ENCODE data around the gene RP2.

RP2 gene

DNA sequence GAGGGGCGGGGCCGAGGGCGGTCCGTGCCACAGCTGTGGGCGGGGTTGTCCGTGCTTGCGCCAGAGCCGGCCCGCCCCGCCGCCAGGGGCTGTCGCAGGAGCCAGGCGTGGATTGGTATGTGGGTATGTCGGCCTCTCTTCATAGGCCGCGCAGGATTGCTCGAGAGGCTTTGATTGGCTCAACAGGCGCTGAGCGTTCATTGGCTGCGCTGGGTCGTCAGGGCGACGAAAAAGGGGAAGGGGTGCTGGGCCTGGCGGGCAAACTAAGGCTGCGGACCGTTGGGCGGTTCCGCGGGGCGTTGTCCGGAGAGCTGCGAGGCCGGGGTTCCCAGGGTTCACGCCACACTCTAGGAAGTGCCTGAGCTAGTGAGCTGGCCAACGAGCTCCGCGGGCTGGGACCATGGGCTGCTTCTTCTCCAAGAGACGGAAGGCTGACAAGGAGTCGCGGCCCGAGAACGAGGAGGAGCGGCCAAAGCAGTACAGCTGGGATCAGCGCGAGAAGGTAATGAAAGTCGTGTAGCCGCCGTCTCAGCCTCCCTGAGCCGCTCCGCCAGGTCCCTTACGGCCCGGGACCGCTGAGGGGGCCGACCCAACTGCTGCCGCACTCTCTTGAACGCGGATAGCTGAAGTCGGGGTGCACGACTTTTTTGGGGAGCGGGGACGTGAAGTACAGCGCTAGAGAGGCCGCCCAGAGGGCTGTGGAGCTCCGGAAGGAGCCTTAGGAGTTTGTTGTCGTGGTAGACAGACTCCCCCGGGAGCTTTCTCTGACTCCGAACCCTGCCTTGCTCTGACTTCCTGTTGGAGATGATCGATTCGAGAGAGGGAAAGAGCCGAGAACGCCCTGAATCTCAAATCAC lies at the start of gene RP2:
Gene RP2, plus strand, starts transcription at position 343 of the 857 bp plus-strand sequence. Its CDS starts 58 bp downstream, at position 401.
- DNase-seq (ENCODE audit: low read depth, low spot score), result peak; percentile 99

DNA sequence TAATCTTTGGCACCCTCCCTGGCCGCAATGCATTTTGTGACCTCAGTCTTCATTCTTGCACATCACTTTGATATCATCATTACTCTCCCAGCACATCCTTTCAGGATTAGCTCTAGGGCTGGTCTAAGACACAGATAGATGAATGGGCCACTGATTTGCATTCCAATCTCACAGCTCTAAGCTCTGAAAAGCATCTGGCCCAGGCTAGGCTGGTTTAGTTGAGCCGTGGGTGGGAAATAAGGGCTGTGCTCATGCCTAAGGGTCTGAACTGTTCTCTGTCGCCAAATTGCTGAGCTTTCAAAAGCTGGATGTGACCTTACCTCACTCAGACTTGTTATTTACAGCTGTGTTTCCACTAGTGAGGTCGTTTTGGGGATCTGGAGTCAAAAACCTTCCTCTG lies 47.9 kb upstream of the RP2 start:
- DNase-seq (ENCODE audit: low read depth, low spot score), result peak; percentile 92

DNA sequence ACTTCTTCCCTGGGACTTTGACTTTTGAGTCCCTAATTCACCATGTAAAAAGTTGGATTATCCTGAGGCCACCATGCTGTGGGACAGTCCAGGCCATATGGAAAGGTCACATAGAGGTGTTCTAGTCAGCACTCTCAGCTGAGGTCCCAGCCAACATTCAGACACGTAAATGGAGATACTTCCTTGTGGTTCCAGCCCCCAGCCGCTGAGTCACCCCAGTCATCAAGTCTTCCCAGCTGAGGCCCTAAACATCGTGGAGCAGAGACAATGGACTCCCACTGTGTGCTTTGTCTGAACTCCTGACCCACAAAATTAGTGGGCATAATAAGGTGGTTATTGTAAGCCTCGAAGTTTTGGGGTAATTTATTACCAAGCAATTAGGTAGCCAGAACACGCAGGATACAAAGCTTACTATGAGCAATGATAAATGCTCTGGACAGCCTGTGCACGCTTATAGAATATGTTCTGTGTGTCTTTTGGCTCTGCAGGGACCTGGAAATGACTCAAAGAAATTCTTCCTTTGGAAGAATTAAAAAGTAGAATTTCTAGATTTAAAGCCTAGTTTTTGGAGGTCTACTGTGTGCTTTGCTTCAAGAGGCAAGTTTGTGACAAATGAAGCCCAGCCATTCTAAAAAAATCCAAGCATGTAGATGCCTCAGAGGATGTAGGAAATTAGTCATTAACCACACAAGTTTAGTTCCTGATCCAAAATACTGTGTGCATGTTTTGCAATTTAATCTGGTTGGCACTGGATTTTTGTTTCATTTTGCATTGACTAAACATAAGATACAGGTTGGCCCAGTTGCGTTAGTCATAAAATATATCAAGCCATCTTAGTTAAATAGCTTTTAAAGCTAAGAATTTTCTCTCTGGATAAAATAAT lies 44.7 kb upstream of the RP2 start:
- DNase-seq (ENCODE audit: low read depth, low spot score), result peak; percentile 54

DNA sequence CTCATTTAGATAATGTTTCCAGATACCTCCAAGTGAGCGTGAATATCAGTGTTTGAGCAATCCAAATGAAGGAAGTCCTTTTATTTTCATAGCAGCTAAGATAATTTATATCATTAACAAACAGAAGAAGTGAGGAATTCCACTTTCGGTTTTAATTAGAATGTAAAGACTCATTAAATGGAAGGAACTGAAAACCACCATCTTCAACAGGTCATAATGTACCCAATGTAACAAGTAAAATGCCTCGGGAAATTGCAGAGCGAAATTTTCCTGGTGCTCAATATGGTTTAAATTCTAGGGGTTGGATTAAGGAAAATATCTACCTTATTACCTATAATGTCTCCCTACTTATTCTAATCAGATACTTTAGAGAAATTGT lies 44.0 kb upstream of the RP2 start:
- no peak for DNase-seq (ENCODE audit: low read depth, low spot score)

DNA sequence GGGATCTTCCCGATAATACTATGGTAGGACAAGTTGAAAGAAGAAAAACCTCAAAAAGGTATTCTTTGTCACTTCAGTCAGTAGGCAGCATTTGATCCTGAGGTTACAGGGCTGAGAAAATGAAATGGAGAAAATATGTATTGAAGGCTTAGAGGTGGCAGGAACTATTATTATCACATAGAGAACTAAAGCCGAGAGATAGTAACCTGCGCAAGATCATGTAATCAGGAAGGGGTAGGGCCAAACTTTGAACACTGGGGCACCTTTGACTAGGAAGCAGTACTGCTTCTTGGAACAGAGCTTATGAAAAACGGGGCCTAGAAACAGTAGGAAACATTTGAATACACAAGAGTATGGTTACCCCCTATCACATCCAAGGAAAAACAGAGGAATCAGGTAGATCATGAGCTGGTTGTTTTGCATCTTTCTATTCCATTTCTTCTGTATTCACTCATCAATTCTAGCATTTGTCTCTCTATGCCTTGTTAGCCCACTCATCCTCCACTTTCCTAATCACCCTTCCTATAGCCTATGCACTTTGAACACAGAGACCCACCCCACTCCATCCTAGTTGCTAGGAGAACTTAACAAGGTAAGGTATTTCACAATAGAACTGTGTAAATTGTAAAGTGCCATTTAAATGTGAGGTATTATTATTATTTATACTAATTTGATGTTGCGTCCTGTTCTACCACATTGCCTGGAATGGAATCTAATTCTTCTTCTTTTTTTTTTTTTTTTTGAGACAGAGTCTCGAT lies 43.3 kb upstream of the RP2 start:
- no peak for DNase-seq (ENCODE audit: low read depth, low spot score)

DNA sequence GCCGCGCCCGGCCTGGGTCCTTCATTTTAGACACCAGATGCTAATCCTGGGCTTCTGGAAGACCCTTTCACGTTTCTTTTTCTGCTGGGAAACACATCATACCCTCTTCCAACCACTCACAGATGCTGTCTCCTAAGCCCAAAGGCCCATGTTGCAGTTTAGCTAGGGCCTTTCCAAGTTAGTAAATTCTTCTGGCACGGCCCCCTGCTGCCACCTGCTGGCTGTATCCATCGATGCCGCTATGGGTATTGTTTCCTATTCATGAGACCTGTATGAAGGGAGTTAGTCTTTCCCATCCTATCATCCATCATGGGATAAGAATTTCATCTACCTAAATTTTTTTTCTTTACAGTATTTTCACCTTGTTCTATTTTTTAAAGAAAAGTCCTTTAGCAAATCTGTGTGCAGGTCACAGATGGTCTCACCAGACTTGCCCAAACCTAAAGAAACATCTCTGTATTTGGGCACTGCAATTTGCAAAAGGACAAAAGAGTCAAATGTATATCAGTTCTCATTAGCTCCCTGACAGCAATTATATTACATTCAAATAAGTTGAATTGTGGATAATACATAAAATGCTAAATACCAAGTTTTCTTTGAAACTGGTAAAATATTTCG lies 40.2 kb upstream of the RP2 start:
- DNase-seq (ENCODE audit: low read depth, low spot score), result peak; percentile 91

DNA sequence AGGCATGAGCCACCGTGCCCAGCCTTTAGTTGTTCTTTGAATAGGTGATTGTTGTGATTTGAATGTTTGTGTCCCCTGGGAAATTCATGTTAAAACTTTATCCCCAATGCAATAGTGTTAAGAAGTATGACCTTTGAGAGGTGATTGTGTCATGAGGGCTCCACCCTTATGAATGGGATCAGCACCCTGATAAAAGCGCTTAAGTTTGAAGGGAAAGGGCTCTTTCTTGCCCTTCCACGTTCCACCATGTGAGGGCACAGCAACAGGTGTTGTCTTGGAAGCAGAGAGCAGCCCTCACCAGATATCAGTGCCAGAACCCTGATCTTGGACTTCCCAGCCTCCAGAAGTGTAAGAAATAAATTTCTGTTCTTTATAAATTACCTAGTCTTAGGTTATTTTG lies 33.7 kb upstream of the RP2 start:
- peak; percentile 25 for DNase-seq (ENCODE audit: low read depth, low spot score)

DNA sequence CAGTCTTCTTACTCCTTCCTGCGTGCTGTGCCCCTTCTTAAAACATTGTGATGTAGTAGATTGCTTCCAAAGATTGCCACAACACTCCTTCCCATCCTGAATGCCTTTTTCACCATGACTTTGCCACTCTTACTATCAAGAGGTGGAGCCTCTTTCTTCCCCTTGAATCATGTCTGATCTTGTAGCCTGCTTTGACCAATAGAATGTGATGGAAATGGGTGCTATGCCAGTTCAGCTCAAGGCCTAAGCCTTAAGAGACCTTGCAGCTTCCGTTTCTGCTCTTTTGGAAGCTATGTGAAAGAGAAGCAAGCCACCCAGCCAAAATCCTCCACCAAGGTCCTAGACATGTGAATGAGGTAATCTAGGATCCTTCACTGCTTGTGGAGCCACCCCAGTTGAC lies 31.6 kb upstream of the RP2 start:
- no peak for DNase-seq (ENCODE audit: low read depth, low spot score)

DNA sequence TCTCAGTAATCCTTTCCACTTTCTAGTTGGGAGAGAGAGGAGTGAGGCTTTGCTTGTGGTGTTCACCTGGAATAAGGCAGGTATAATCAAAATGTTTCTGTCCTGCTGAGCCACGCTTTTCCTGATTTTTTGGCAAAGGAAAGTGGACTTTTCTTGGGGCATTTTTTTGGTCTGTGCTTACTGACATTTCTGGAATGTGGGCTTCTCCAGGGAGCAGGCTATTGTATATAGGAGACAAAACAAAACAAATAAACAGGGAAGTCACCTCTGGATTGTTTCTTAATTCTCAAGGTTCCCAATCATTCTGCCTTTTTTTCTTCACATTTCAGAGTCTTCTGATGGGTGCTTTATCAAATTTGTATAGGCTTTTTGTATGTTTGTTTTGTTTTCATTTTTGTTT lies 25.7 kb upstream of the RP2 start:
- no peak for DNase-seq (ENCODE audit: low read depth, low spot score)

DNA sequence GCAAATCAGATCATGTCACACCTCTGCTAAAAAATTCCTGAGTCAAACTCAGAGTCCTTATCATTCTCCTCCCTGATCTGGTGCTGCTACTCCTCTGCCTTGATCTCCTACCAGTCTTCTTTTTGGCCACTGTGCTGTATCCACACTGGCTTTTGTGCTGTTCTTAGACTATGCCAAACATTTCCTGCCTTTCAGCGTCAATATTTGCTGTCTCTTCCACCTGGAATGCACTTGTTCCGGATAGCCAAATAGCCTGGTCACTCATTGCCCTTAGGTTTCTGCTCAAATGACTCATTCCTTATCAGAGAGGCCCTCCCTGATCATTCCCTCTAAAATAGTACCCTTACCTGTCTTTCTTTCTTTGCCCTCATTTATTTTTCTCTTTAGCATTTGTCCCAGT lies 24.4 kb upstream of the RP2 start:
- DNase-seq (ENCODE audit: low read depth, low spot score), result peak; percentile 47

DNA sequence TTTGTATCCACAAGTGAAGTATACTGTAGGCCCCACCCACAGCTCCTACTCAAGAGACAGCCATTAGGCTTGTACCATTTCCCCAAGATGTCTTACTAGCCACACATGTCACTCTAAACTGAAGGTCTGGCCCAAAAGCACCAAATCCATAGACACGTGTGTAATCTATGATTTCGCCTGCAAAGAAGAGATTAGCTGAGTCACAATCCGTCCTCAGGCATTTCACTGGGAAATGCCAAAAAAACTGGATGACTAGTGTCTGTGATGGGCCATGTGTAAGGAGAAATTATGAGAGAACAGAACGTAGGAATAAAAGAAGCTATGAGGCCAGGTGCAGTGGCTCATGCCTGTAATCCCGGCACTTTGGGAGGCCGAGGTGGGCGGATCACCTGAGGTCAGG lies 21.9 kb upstream of the RP2 start:
- DNase-seq (ENCODE audit: low read depth, low spot score), result no peak

DNA sequence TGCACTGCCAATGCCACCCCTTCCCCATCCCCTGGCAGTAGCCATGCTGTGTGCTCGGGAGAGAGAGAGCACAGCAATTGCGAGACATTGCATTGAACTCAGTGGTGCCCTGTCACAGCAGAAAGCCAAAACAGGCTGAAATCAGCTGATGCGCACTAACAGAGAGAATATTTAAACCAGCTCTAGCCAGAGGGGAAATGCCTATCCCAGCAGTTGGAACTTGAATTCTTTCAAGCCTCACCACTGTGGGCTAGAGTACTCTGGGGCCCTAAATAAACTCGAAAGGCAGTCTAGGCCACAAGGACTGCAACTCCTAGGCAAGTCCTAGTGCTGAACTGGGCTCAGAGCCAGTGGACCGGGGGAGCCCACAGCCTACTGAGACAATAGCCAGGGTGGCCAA lies 17.7 kb upstream of the RP2 start:
- DNase-seq (ENCODE audit: low read depth, low spot score), result peak; percentile 85

DNA sequence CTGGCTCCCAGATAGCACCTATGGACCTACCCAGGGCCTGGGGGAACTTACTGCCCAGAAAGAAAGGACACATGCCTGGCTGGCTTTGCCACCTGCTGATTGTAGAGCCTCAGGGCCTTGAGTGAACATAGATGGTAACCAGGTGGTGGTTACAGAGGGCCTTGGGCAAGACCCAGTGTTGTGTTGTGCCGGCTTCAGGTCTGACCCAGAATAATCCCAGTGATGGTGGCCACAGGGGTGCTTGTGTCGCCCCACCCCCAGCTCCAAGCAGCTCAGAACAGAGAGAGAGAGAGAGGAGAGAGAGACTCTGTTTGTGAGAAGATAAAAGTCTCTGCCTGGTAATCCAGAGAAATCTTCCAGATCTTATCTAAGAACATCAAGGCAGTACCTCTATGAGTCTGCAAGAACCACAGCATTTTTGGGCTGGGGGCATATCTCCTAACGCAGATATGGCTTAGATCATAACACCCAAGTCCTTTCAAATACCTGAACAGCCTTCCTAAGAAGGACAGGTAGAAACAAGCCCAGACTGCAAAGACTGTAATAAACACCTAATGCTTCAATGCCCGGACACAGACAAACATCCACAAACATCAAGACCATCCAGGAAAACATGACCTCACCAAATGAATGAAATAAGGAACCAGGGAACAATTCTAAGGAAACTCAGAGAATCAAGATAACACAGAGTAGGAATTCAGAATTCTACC lies 16.3 kb upstream of the RP2 start:
- DNase-seq (ENCODE audit: low read depth, low spot score), result peak; percentile 66

DNA sequence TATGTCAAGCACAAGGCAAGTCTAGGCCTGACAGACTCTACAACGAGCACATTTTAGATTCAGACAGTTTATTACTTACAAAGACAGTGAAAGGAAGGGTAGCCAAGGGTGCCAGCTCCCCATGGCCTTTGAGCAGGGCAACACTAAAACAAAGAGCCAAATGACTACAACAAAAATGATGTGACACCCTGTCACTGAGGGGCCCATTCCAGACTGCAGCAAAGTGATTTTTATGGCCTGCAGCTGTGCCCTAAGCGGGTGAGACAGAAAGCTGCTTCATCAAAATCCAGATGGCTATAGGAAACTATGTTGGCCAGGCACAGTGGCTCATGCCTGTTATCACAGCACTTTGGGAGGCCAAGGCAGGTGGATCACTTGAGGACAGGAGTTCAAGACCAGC lies 13.4 kb upstream of the RP2 start:
- DNase-seq (ENCODE audit: low read depth, low spot score), result no peak

DNA sequence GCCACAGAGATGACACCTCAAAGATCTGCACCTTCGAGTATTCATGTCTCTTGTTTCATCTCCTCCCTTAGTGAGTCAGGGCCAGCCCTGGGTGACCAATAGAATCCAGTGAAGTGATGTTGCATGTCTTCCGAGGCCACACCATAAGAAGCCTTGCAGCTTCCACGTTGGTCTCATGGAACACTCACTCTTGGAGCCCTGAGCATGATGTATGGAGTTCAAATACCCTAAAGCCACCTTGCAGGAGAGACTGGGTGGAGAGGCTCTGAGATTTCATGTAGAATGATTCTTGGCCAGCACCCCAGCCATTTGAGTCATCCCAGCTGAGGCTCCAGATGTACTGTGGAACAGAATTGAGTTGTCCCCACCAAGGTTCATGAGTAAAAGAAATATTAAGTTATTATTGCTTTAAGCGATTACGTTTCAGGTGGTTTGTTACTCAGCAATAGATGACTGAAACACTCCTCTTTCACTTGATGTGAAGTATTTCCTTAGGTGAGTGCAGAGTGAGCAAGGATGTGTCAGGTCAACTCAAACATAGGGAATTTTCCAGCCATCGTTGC lies 5.0 kb upstream of the RP2 start:
- no peak for DNase-seq (ENCODE audit: low read depth, low spot score)

DNA sequence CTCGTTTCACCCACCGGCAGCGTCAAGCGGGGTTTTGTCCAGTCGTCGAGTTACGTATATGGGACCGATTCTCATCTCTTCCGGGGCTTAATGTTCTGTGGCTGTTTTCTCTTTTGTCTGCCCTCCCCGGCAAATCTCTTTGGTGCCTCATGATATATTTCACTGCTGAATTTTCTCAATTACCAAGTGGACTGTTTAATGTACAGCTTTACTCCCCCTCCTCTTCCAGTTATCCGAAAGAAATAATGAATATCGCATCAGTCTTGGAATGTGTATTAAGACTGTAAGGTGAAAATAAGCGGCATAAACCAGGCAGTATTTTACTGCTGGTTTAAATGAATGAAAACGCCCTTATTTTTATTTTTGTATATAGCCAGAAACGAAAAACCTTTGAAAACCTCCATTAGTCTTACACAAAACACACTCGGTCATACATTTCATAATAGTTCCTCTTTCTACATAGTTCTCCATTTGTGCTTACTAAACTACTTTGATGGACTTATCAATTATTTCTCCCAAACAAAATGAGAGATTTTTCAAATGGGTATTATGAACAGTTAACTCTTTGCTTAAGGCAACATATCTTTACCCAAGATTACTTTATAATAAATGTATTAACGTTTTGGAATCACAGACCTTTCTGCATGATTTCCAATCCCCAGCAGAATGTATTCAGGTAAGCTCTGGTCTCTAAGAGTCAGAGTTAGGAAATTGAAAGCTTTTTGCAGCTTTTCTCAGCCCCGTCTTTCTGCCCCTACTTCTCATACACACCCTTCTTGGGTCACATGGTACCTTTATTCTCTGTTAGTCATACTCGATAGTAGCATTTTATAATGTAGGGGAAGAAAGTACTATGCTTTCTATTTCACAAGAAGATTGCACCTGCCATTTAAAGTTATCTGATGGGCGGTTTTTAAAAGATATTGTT lies 979 bp downstream of the RP2 start:
- DNase-seq (ENCODE audit: low read depth, low spot score), result no peak

DNA sequence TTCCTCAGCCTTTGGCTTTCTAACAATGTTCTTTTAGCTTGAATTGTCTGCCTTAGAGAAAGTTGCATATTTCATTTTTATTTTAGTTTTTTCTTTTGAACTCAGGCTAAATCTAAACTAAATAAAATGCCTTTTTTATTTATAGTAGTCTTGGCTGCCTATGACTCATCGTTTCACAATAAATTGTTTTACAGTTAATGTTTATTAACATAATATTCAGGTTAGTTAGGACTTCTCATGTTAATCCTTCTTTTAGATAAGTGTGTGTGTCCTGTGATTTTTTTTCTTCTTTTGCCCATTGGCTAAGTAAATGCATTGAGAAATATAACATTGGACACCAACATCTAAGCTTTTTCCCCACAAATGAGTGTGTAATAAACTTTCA lies 1.6 kb downstream of the RP2 start:
- no peak for DNase-seq (ENCODE audit: low read depth, low spot score)

DNA sequence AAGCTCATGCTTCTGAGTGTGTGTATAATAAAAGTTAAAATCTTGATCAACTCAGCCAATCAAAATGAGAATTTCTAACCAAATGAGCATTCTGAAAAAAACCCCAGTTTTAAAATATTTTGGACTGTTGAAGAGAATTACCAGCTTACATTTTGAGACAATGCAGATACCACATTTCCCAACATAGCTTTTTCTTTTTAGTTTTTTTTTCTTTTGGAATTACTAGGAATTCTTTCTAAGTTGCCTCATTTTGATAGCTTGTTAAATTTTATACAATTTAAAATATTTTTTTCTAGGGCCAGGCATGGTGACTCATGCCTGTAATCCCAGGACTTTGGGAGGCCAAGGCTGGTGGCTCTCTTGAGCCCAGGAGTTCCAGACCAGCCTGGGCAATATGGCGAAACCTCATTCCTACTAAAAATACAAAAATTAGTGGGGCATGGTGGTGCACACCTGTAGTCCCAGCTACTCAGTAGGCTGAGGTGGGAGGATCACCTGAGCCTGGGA lies 2.2 kb downstream of the RP2 start:
- DNase-seq (ENCODE audit: low read depth, low spot score), result no peak

DNA sequence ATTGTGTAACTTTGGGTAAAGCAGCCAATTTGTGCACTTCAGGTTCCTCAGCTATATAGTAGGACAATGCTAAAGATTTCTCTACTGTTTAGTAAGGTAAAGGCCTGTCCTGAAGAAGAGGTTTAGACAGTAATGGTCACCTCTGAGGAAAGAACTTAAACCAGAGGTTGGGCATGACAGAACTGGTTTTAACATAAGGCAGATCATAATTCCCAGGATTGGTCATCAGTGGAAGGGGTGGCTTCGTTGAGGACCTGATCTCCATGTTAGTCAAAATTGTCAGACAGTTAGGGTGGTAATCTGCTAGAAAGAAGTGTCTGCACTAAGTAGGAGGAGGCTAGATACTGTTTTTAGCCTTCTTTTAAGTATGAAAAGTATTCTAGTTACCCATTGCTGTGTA lies 4.1 kb downstream of the RP2 start:
- no peak for DNase-seq (ENCODE audit: low read depth, low spot score)

All from ELF-1 (cell line).